ENCODE data around the gene TXNDC17. TPM values are rescaled to one million over a fixed set of nuclear protein-coding genes. Genes with fewer than 3 reads are reported as not detected.

The TXNDC17 gene
- total RNA-seq, 1 donor from 2014 or later: 92.7 TPM

DNA sequence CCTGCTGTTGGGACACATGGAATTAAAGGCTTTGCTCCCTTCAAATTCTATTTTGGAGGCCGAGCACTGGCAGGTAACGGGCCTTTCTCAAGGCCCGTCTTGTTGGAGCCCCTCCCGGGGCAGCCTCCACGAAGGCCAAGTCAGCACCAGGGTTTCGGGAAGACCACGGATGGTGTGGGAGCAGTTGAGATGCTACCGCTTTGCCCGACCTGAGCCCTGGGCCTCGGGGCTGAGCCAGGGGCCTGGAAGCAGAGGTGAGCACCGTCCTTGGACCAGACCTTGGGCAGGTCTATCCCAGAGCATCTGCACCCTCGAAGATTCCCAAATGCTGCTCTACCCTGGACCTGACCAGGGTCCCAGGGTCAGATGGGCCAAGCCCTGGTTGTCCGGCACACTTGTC is 33.7 kb downstream of the TXNDC17 start:
- H3K27me3 Mint-ChIP-seq: peaks cover 17% of the 10 kb centered on the region
- peaks cover 6% of the 10 kb centered on the region for H3K4me1 Mint-ChIP-seq
- DNase-seq: no peak
- no peak overlapping the region for H3K4me3 Mint-ChIP-seq
- no peak overlapping the region for H3K27ac Mint-ChIP-seq
- no peaks in the 10 kb centered on the region for H3K36me3 Mint-ChIP-seq (ENCODE audit: low read depth)
- no peaks in the 10 kb centered on the region for H3K9me3 Mint-ChIP-seq
- intact Hi-C loops (cut with micrococcal nuclease): no loop called here

DNA sequence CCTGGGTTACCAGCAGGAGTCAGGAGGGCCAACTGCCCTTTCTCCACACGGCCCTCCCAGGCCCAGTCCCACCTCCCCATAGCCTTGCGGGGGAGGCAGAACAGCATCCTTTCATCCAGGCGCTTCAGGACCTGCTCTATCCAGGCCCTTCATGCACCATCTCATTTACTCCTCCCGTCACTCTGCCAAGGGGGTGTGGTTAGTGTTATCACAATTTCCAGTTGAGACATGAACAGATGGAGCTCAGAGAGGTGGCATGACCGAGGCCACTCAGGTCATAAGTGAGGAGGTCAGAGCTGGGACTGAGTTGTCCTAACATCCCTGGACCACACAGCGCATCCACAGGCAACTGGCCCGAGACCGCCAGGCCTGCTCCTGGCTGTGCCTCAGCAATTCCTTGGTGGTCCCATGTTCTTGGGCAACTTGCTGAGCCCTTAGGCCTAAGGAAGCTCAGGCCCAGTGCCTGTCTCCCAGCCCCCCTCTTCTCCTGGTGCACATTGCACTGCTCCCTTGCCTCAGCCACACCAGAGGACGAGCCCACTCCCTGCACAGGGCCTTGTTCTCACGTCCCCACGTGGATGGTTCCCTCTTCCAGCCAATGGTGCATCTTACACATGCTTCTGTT is 34.5 kb downstream of the TXNDC17 start:
- H3K9me3 Mint-ChIP-seq: no peaks in the 10 kb centered on the region
- peaks cover 6% of the 10 kb centered on the region for H3K4me1 Mint-ChIP-seq
- no peak overlapping the region for H3K27ac Mint-ChIP-seq
- DNase-seq: no peak
- no peaks in the 10 kb centered on the region for H3K36me3 Mint-ChIP-seq (ENCODE audit: low read depth)
- no peak overlapping the region for H3K4me3 Mint-ChIP-seq
- intact Hi-C loops (cut with micrococcal nuclease): no loop called here
- peaks cover 20% of the 10 kb centered on the region for H3K27me3 Mint-ChIP-seq

DNA sequence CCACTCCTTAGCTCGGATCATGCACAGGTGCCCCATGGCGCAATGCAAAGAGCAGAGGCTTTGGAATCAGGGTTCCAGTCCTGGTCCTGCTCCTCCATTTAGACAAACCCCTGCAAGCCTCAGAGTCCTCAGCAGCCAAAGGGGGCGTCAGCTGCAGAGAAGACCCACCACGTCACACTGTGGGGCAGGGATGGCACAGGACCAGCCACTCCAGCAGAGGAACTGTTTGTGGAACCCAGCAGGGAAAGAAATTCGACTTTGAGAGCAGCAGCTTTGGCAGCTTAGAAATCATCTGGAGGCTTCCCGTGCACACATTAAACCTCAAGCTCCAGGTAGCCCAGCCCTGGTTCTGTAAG is 35.9 kb downstream of the TXNDC17 start:
- peaks cover 25% of the 10 kb centered on the region for H3K27me3 Mint-ChIP-seq
- H3K36me3 Mint-ChIP-seq (ENCODE audit: low read depth): no peaks in the 10 kb centered on the region
- no peak for DNase-seq
- intact Hi-C loops (cut with micrococcal nuclease): no loop called here
- no peaks in the 10 kb centered on the region for H3K9me3 Mint-ChIP-seq
- H3K4me3 Mint-ChIP-seq: no peak overlapping the region
- H3K4me1 Mint-ChIP-seq: peaks cover 6% of the 10 kb centered on the region
- H3K27ac Mint-ChIP-seq: no peak overlapping the region

DNA sequence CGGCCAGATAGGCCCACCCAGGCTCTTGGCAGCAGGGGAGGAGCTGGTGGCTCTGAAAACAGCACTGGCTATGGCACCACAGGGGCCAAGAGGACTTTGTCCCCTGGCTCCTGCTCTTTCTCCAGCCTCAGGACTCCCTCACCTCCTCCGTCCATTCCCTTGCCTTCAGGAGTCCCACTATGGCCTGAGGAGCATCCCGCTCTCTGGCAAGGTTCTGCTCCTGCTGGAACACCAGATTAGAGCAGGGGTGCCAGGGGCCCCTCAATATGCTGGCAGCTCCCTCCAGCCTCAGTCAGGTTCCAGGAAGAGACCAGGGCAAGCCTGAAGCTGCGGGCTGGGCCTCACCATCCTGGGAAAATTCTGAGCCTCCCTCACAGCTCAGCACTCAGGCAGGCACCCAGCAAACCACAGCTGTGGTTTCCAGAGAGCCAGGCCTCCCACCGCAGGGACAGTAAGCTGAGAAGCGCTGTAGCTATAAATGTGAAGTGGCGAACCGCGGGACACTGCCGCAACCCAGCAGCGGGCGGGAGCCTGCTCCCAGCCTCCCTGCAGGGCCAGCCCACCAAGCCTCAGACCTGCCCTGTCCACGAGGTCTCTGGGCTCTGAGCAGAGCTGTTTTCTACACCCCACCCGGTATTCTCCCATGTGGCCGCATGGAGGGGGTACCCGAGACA is 36.4 kb downstream of the TXNDC17 start:
- Mint-ChIP-seq H3K36me3 (ENCODE audit: low read depth) (no peaks in the 10 kb centered on the region), H3K4me3 (no peak overlapping the region), H3K4me1 (peaks cover 6% of the 10 kb centered on the region), H3K27ac (no peak overlapping the region), H3K9me3 (no peaks in the 10 kb centered on the region), H3K27me3 (peaks cover 29% of the 10 kb centered on the region)
- intact Hi-C loops (cut with micrococcal nuclease): no loop called here
- DNase-seq: peak; percentile 71

DNA sequence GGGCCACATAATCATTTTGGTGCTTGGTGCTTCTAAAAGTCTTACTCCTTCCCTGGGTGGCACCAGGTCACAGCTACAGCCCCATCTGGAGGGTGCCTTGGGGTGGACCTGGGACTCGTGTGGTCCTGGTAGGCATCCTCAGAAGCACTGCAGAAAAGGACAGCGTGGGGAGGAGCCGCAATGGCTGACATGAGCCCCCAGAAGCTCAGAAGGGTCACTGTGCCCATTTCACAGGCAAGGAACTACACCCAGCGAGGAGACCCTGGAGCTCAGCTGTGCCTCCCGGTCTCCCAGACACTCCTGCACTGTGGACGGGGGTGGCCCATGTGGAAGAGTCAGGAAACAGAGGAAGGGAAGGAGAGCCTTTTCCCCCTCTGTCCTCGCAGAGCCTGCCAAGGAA is 37.1 kb downstream of the TXNDC17 start:
- peaks cover 6% of the 10 kb centered on the region for H3K4me1 Mint-ChIP-seq
- H3K36me3 Mint-ChIP-seq (ENCODE audit: low read depth): no peaks in the 10 kb centered on the region
- H3K27me3 Mint-ChIP-seq: peaks cover 32% of the 10 kb centered on the region
- H3K9me3 Mint-ChIP-seq: no peaks in the 10 kb centered on the region
- DNase-seq: no peak
- no peak overlapping the region for H3K4me3 Mint-ChIP-seq
- intact Hi-C loops (cut with micrococcal nuclease): no loop called here
- no peak overlapping the region for H3K27ac Mint-ChIP-seq

DNA sequence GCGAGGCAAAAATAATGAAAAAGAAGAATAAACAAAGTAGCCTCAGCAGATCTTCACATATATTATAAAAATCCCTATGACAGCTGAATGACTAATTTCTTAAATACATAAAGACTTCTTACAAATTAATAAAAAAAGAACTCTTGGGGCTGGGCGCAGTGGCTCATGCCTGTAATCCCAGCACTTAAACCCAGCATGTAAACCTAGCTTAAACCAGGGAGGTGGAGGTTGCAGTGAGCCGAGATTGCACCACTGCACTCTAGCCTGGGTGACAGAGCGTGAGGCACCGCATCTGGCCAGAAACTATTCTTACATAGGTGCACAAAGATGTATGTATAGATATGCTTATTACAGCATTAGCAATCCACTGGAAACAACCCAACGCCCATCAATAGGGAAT is 38.4 kb downstream of the TXNDC17 start:
- H3K4me3 Mint-ChIP-seq: no peak overlapping the region
- no peak for DNase-seq
- H3K4me1 Mint-ChIP-seq: peaks cover 6% of the 10 kb centered on the region
- H3K27ac Mint-ChIP-seq: no peak overlapping the region
- H3K9me3 Mint-ChIP-seq: no peaks in the 10 kb centered on the region
- H3K27me3 Mint-ChIP-seq: peaks cover 32% of the 10 kb centered on the region
- H3K36me3 Mint-ChIP-seq (ENCODE audit: low read depth): no peaks in the 10 kb centered on the region
- intact Hi-C loops (cut with micrococcal nuclease): no loop called here

DNA sequence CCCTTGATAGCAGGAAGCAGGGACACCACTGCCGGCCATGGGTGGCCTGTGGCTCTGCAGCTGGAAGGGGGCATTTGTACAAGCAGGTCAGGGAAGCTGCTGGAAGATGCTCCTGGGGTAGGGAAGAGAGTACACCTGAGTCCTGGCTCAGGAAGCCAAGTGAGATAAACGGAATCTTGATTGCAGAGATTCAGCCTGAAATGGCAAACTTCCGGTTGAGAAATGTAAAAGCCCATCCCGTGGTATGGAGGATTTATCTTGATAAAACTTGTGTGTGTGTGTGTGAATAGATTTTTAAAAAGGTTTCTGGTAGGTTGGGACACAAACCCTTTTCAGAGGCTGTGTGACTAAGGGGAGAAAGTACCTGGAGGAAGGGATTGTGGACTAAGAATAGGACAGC is 40.3 kb downstream of the TXNDC17 start:
- intact Hi-C loops (cut with micrococcal nuclease): no loop called here
- no peaks in the 10 kb centered on the region for H3K9me3 Mint-ChIP-seq
- no peaks in the 10 kb centered on the region for H3K36me3 Mint-ChIP-seq (ENCODE audit: low read depth)
- peaks cover 32% of the 10 kb centered on the region for H3K27me3 Mint-ChIP-seq
- no peak overlapping the region for H3K4me3 Mint-ChIP-seq
- no peak overlapping the region for H3K27ac Mint-ChIP-seq
- no peak for DNase-seq
- peaks cover 6% of the 10 kb centered on the region for H3K4me1 Mint-ChIP-seq

DNA sequence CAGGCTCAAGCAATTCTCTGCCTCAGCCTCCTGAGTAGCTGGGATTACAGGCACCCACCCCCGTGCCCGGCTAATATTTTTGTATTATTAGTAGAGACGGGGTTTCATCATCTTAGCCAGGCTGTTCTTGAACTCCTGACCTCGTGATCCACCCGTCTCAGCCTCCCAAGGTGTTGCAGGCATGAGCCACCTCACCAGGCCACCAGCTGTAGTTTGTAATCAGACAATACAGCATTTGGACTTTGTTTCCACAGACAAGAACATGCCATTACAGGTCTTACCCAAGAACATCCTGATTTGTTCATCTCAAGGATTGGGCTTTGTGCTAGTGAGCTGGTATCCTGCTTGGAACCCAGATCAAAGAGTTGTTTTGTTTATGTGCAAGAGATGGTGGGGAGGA is 40.8 kb downstream of the TXNDC17 start:
- no peaks in the 10 kb centered on the region for H3K9me3 Mint-ChIP-seq
- no peaks in the 10 kb centered on the region for H3K36me3 Mint-ChIP-seq (ENCODE audit: low read depth)
- DNase-seq: no peak
- intact Hi-C loops (cut with micrococcal nuclease): no loop called here
- no peak overlapping the region for H3K4me3 Mint-ChIP-seq
- peaks cover 6% of the 10 kb centered on the region for H3K4me1 Mint-ChIP-seq
- peaks cover 30% of the 10 kb centered on the region for H3K27me3 Mint-ChIP-seq
- no peak overlapping the region for H3K27ac Mint-ChIP-seq

DNA sequence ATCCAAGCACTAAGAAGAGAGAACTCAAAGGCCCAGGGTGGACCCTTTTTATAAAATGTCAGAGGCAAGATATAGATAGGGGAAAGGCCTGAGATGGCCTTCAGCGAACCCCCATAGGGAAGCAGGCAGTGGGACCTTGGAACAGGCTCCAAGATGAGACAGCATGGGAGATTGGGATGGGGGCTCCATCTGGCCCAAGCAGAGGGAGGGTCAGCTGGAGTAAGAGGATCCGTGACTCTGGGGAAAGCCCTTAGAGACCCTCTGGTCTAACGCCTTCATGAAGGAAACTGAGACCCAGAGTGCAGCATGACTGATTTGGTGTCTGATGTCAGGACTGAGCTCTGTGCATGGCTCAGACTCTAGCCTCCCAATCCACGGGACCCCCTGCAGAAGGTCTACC is 41.5 kb downstream of the TXNDC17 start:
- peaks cover 32% of the 10 kb centered on the region for H3K27me3 Mint-ChIP-seq

DNA sequence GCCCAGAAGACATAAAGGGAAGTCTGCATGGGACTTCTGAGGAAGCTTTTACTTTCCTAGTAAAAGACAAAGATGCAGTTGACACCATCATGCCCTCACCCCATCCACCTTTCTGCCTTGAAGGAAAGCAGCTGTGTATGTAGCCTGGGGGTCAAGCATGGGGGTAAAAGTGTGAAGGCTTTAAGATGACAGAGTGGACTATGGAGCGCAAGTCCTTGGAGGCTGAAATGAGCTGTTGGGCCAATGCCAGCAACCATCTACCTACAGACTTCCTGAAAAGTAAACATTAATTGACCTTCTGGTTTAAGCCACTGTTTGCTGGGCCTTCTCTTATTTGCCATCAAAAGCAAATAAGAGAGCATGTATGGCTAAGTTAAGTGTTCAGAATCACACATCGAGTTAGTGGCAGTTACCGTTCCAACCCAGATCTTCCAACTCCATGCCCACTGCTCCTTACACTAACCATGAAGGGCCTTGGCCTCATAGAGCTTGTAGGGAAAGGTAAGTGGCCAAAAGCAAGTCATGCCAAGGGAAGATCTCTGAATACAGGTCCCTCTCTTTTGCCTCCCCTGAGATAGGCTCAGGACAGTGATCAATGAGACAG is 42.3 kb downstream of the TXNDC17 start:
- H3K27me3 Mint-ChIP-seq: peaks cover 26% of the 10 kb centered on the region
- DNase-seq: no peak
- no peak overlapping the region for H3K4me3 Mint-ChIP-seq
- no peaks in the 10 kb centered on the region for H3K36me3 Mint-ChIP-seq (ENCODE audit: low read depth)
- no peak overlapping the region for H3K27ac Mint-ChIP-seq
- intact Hi-C loops (cut with micrococcal nuclease): no loop called here
- H3K9me3 Mint-ChIP-seq: no peaks in the 10 kb centered on the region
- H3K4me1 Mint-ChIP-seq: no peaks in the 10 kb centered on the region

More for the DNA sequence above, 41.5 kb downstream of the TXNDC17 start:
- no peak overlapping the region for H3K4me3 Mint-ChIP-seq
- H3K9me3 Mint-ChIP-seq: no peaks in the 10 kb centered on the region
- peaks cover 4% of the 10 kb centered on the region for H3K4me1 Mint-ChIP-seq
- intact Hi-C loops (cut with micrococcal nuclease): no loop called here
- H3K36me3 Mint-ChIP-seq (ENCODE audit: low read depth): no peaks in the 10 kb centered on the region
- no peak for DNase-seq
- no peak overlapping the region for H3K27ac Mint-ChIP-seq

DNA sequence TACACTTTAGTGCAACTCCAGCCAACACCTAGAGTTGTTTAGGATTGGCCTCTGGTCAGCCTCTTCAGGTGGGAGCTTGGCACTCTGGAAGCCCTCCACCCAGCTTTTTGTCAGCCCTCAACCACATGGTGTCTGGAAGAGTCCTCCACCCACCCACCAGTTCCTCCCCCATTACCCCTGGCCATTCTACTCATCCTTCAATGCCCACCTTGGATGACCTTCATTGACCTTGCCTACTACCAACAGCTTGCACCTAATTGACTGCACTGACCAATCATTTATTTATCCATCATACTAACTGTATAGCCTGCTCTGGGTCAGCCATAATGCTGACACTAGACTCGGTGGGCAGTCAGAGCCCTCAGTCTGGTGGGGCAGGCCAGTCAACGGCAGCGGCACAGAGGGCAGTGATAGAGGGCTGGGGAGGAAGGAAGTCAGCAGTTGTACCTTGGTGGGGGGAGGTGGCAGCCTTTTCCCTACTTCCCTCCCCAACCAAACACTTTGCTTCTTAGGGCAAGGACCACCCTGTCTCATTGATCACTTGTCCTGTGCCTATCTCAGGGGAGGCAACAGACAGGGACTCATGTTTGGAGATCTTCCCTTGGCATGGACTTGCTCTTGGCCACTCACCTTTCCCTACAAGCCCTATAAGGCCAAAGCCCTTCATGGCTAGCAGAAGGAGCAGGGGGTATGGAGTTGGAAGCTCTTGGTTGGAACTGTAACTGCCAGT is 43.0 kb downstream of the TXNDC17 start:
- Mint-ChIP-seq H3K27ac (no peak overlapping the region), H3K27me3 (peaks cover 19% of the 10 kb centered on the region), H3K36me3 (ENCODE audit: low read depth) (no peaks in the 10 kb centered on the region), H3K9me3 (no peaks in the 10 kb centered on the region), H3K4me1 (no peaks in the 10 kb centered on the region), H3K4me3 (no peak overlapping the region)
- DNase-seq: no peak
- intact Hi-C loops (cut with micrococcal nuclease): no loop called here

DNA sequence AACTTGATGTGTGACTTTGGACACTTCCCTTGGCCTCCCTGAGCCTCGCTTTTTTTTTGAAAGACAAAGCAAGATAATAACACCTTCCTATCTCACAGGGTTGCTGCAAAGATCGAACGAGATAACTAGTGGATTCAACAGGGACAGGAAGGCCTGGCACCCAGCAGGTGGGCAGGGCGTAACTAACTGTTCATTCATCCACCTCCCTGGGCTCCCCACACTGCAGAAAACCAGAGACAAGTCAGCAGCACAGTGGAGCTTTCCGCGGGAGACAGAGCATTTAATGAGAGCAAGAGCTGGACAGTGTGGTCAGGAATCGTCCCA is 43.6 kb downstream of the TXNDC17 start:
- no peak for DNase-seq
- Mint-ChIP-seq H3K4me1 (no peaks in the 10 kb centered on the region), H3K27me3 (peaks cover 18% of the 10 kb centered on the region), H3K27ac (no peak overlapping the region), H3K36me3 (ENCODE audit: low read depth) (no peaks in the 10 kb centered on the region), H3K4me3 (no peak overlapping the region), H3K9me3 (no peaks in the 10 kb centered on the region)
- intact Hi-C loops (cut with micrococcal nuclease): no loop called here

DNA sequence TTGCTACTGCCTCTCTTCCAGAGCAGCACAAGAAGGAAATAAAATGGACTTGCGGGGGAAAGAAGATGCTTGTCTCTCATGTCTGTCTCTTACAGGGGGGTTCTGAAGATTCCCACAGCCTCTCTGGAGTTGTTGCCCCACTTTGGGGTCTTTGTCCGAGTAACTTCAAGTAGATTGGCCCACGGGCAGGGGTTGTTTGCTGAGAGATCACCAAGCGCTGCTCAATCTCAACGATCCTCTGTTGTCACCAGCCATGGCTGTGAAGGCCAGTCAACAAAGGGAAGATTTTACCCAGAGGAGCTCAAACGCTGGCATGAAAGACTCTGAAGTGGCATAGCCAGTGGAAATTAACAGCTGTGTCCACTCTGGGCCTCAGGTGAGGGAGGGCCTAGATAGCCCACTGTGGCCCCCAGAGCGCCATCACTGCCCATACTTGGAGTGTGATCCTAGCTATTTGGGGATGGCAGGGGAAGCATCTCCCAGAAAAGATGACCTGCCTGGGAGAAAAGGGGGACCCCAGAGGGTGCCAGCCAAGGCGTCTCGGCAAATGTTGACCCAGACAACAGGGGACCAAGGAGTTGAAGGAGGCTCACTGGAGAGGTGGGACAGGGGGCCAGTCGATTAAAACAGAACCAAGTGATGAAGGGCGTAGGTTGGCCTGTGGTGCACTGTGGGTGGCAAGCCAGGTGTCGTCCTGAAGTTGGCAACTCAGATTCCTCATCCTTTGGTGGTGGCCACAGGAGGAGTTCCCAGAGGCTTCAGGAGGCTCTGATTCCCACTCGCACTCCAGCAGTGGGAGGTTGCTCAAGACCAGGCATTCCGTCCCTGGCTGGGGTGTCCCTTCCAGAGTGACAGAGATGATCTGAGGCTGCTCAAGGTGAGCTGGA is 44.3 kb downstream of the TXNDC17 start:
- Mint-ChIP-seq H3K27me3 (peaks cover 17% of the 10 kb centered on the region), H3K27ac (no peak overlapping the region), H3K36me3 (ENCODE audit: low read depth) (no peaks in the 10 kb centered on the region), H3K9me3 (no peaks in the 10 kb centered on the region), H3K4me3 (no peak overlapping the region), H3K4me1 (no peaks in the 10 kb centered on the region)
- no peak for DNase-seq
- intact Hi-C loops (cut with micrococcal nuclease): no loop called here
